Stimulated activated CD4-positive, alpha-beta T cell treated with anti-CD3 and anti-CD28 coated beads, TNF-alpha, amount 100 ng/mL, for 48 hours (primary cell): ENCODE results near the gene SGSM2.

Experiments used
- DNase-seq, 3 donors: peaks; one replicate each; pipeline ENCODE4 v3.0.0-alpha.2; 2020; ENCODE audit warnings: low read depth in 3 of 3

Gene SGSM2

GRCh38 chr17:2336215-2336851 lies 968 bp upstream of the SGSM2 start, which contains the start of gene TSR1:
TSS of gene TSR1 (minus strand) at chr17:2336457. CDS start at chr17:2336427, 30 bp downstream.
- peak; percentile 84 to 90 (median 84) for DNase-seq

DNA sequence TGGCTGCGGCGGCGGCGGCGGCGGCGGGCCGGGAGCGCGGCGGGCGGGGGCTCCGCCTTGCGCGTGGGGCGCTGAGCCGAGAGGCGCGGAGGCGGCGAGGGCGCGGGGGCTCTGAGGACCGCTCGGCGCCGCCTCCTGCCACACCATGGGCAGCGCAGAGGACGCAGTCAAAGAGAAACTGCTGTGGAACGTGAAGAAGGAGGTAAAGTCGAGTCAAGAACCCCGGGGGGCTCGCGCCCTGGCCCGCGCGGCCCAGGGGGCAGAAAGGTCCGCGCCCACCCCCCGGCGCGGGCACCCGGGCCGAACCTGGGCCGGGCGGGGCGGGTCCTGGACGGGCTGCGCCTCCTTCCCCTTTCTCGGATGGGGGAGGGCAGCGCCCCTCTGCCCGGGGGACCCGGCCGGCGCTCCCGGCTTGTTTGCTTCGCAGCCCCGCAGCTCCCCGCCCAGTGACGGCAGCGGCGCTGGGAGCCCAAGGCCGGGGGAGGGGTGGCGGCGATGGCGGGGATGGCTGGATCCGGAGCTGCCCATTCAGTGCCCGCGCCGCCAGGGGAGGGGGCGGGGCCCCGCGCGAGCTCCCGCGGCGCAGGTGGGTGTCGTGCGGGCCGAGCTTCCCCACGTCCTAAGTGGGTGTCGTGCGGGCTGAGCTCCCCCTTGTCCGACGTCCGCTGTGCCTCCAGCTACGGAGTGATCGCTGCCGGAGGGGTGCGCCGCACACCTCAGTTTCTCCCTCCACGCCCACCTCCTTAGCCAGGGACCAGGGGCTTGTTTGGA lies 428 bp downstream of the SGSM2 start:
- peak in 2 of 3 donors; percentile 20 to 39 for DNase-seq

DNA sequence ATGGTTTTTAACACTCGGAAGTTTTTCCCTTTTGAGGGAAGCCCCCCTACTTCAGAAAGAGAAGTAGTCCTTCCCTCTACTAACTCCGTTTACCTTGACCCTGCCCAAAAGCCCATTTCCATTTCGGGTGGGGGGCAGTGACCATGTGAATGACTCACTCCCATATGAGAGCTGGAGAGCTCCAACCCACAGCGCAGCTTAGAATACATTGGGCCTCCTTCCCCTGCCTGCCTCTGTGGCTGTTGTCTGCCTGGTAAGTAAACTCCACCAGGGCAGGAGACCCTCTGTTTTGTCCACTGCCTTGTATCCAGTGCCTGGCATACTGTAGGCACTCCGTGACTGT lies 985 bp downstream of the SGSM2 start:
- no peak for DNase-seq

DNA sequence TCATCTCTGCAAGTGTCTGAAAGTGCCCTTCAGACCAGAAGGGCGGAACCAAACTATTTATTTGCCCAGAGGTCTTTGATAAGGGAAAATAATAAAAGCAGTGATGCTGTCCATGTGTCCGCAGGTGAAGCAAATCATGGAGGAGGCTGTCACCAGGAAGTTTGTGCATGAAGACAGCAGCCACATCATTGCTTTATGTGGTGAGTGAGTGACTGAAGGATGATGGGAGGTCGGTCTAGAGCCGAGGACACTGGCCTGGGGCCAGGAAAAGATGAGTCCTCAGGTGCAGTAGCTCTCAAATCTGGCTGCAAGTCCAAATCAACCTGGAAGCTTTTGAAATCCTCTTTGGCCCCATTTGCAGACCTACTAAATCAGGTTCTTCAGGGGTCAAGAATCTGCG lies 6.1 kb downstream of the SGSM2 start:
- peak in 2 of 3 donors; percentile 29 to 31 for DNase-seq

- no peak for DNase-seq
Measured at GRCh38 chr17:2344528-2344927, 7.2 kb downstream of the SGSM2 start.

- no peak for DNase-seq
Measured at GRCh38 chr17:2346475-2346874, 9.2 kb downstream of the SGSM2 start.

DNA sequence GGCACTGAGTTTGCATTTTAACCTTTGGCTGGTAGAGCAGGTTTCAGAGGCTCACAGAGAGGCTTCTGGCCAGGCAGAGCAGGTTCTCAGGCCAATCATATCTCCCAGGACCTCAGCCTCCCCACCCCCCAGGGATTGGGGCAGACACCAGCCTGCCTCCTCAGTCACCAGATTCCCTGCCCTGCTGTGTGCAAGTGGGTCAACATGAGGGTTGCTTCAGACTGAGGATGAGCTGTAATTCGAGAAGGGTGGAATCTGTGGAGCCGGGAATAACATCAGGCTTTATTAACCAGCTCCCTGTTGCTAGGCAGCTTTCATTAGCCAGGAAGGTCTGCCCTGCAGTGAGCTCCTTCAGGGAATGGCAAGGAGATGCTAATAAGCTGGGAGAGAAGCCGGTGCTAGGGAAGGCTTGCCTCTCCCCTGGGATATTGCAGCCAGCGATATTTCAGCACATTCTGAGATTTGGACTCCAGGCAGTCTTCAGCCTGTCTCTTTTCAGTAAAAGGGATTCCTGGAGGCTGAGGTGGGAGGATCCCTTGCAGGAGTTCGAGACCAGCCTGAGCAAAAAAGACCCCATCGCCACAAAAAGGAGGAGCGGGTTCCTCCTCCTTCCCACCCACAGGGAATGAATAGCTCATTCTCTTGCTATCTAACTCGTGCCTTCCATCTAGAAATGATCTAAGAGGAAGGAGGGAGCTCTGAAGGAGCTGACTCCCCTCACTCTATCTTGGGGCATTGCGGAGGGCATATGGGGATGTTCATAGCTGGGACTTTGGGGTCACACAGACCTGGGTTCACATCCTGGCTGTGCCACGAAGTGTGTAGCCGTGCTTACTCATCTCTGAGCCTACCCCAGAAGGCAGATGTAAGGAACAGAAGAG lies 10.7 kb downstream of the SGSM2 start:
- no peak for DNase-seq

GRCh38 chr17:2351269-2351668 lies 14.0 kb downstream of the SGSM2 start:
- DNase-seq: no peak

DNA sequence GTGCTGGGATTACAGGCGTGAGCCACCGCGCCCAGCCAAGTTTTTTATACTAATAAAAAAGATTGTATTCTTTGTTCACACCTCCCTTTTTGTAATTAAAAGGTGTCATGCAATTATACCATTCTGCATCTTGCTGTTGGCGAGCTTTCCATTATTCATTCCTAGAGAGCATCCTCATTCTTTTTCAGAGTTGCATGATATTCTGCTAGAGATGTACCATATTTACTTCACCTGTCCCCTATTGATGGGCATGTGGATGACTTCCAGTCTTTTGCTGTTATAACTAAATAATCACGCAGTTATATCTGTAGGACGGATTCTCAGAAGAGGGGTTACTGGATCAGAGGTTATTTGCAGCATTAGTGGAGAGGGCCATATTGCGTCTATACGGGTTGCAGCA lies 17.0 kb downstream of the SGSM2 start:
- DNase-seq: no peak

DNA sequence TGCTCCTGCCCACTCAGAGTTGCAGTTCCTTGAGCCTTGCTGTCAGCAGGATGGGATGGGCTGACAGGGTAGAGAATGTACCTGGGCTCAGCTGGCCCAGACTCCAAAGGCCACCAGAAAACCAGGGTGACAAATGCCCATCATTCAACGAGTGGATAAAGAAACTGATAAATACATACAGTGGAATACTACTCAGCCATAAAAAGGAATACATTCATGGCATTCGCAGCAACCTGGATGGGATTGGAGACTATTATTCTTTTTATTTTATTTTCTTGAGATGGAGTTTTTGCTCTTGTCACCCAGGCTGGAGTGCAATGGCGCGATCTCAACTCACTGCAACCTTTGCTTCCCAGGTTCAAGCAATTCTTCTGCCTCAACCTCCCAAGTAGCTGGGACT lies 19.9 kb downstream of the SGSM2 start:
- DNase-seq: no peak

DNA sequence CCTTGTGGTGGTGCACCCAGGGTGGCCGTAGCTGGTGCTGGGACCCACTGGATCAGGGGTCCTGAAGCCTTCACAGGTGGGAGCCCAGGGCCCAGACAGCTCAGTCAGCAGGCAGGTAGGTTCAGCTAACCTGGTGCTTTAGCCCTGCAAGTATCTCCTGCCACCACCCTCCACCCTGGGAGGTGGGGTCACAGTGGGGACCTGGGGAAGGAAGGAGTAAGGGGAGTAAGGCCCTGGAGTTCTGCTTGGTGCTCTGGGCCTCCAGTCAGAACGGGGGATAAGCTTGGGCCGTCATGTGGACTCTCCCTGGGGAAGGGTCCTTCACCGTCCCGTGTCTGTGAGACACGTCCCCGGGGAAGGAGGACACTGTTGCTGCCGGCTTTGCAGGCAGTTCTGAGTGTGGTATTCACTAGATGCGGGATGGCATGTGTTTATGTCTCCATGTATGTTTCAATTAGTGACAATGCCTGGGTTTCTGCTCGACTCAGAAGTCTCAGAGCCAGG lies 20.7 kb downstream of the SGSM2 start:
- no peak for DNase-seq

- no peak for DNase-seq
Measured at GRCh38 chr17:2361010-2361760, 23.9 kb downstream of the SGSM2 start.

GRCh38 chr17:2362016-2362415 lies 24.7 kb downstream of the SGSM2 start:
- no peak for DNase-seq

DNA sequence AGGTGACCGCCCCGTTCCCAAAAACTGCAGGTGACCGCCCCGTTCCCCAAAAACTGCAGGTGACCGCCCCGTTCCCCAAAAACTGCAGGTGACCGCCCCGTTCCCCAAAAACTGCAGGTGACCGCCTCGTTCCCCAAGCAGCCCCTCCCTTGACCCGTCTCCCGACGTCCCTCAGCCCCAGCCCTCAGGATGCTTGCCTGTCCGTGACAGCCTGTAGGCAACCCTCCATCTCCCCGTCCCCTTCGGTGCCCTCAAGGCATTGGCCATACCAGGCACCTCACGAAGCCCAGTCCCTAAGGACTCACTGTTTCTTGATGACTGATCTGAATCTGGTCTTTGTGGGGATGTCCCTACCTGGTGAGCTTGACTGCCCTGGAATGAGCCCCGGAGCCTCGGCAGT lies 25.1 kb downstream of the SGSM2 start:
- DNase-seq: no peak

DNA sequence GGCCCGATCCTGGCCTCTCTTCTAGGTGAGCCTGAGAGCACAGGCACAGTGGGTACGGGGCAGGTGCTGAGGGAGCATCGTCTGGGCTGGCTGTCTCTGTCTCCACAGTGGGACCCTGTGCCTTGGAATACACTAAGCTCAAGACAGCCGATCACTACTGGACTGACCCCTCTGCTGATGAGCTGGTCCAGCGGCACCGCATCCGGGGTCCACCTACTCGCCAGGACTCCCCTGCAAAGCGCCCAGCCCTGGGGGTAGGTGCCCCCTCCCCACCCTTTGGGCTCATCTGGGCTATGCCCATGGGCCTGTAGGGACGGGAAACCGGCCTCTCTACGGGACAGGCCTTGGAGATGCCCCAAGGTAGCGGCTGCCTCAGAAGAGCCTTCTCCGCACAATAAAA lies 25.6 kb downstream of the SGSM2 start:
- no peak for DNase-seq

DNA sequence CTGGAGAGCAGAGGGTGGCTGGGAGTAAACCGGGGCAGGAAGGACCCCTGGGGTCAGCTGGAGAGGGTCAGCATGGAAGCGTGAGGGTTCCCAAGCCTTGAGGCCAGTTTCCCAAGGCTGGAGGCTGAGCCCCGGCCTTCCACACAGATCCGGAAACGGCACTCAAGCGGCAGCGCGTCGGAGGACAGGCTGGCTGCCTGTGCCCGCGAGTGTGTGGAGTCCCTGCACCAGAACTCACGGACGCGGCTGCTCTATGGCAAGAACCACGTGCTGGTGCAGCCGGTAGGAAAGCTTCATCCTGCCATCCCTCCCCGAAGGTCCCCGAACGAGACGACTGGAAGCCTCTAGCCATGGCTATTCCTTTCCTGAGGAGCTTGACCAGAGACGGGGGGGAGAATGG lies 26.0 kb downstream of the SGSM2 start:
- no peak for DNase-seq

DNA sequence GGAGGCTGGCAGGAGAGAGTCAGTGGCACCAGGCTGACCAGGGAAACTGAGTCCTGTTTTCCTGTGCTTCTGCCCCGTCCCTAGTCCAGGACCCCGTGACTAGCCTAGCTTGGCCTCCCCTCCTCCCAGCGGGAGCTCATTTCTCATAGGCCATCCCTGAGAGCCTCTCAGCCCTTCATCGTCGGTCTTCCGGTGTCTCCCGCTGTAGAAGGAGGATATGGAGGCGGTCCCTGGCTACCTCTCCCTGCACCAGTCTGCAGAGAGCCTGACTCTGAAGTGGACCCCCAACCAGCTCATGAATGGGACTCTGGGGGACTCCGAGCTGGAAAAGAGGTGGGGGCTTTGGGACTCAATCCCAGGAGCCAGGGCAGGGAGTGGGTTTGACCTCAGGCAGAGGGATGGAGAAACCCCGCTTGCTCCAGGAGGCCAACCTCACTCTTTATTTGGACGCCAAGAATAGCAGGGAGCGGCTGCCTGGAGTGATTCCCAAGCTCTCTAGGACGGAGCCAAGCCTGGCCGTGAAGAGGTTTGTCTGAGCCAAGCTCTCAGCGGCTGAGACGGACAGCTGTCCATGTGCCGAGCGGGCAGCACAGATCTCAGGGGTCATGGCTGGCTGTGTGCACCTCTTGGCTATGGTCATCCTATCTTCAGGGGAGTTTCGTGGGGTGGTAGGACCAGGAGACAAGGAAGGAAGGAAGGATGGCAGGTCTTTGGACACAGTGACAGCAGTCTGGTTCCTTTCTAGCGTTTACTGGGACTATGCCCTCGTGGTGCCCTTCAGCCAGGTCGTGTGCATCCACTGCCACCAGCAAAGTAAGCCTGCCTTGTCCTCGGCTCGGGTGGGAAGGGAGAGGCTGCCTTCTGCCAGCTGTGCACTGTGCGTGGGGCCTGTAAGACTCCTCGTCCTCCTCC lies 26.8 kb downstream of the SGSM2 start:
- no peak for DNase-seq

DNA sequence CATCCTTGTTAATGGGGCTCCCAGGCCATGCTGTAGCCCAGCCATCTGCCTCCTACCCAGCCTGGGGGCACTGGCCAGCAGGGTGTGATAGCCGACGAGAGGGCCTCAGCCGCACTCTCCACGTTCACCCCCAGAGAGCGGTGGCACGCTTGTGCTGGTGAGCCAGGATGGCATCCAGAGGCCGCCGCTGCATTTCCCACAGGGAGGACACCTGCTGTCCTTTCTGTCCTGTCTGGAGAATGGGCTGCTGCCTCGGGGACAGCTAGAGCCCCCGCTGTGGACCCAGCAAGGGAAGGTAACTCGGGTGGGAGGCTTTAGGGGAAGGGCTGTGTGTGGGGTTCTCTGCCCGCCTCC lies 27.4 kb downstream of the SGSM2 start:
- no peak for DNase-seq

DNA sequence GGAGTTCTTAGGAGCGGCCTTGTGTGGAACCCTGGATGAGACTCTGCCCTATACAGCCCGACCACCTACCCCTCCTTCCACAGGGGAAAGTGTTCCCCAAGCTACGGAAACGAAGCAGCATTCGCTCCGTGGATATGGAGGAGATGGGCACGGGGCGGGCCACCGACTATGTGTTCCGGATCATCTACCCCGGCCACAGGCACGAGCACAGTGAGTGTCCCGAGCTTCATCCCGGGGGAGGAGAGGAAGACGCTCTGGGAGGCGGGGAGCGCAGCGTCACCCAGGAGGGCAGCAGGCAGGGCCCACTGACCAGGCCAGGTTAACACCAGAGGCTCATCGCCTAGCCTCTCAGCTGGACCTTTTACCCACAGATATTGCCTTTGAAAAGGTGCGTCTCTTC lies 27.8 kb downstream of the SGSM2 start:
- no peak for DNase-seq

GRCh38 chr17:2366747-2367494 lies 29.6 kb downstream of the SGSM2 start:
- DNase-seq: no peak
